GM21529 (cell line): ENCODE measurements around the gene TFF2.

Experiments
- ATAC-seq: cut with Tn5 transposase; IDR thresholded peaks from one replicate; pipeline ENCODE4 v1.9.1; 2021; ENCODE audit not compliant: unreplicated experiment

TFF2 gene

GRCh38 chr21:42307106-42307505, 43.7 kb downstream of the TFF2 start:
- no peak for ATAC-seq

- no peak for ATAC-seq
Measured at GRCh38 chr21:42306366-42307035, 44.3 kb downstream of the TFF2 start.

- ATAC-seq, result no peak
Measured at GRCh38 chr21:42305707-42306147, 45.1 kb downstream of the TFF2 start.

- ATAC-seq, result no peak
Measured at GRCh38 chr21:42304556-42305454, 46.0 kb downstream of the TFF2 start.

GRCh38 chr21:42303443-42303842, 47.4 kb downstream of the TFF2 start:
- ATAC-seq, result no peak

- no peak for ATAC-seq
Measured at GRCh38 chr21:42302794-42303193, 48.0 kb downstream of the TFF2 start.

GRCh38 chr21:42302076-42302650, 48.6 kb downstream of the TFF2 start:
- no peak for ATAC-seq

- no peak for ATAC-seq
Measured at GRCh38 chr21:42301371-42302075, 49.3 kb downstream of the TFF2 start.

GRCh38 chr21:42300956-42301355, 49.8 kb downstream of the TFF2 start:
- no peak for ATAC-seq

- no peak for ATAC-seq
Measured at GRCh38 chr21:42300045-42300583, 50.7 kb downstream of the TFF2 start.

GRCh38 chr21:42299324-42300044, 51.3 kb downstream of the TFF2 start:
- ATAC-seq, result no peak

GRCh38 chr21:42298657-42299056, 52.1 kb downstream of the TFF2 start:
- ATAC-seq, result no peak

GRCh38 chr21:42298237-42298636, 52.6 kb downstream of the TFF2 start:
- no peak for ATAC-seq

GRCh38 chr21:42297377-42297776, 53.4 kb downstream of the TFF2 start:
- ATAC-seq, result no peak

GRCh38 chr21:42296501-42296900, 54.3 kb downstream of the TFF2 start:
- no peak for ATAC-seq
